IPS-NIHi11 (cell line): ENCODE data around the gene NHP2.

Experiments
- DNase-seq: peaks from one replicate; pipeline ENCODE4 v3.0.0; 2012; ENCODE audit warnings: mixed read lengths, low spot score

NHP2 gene

GRCh38 chr5:178114325-178115135 lies 39.2 kb downstream of the NHP2 start:
- DNase-seq = peak; percentile 46

- DNase-seq = peak; percentile 67
Observed at GRCh38 chr5:178113841-178114324, 39.8 kb downstream of the NHP2 start.

- DNase-seq = peak; percentile 95
Observed at GRCh38 chr5:178113141-178113787, 40.4 kb downstream of the NHP2 start, which contains the start of gene N4BP3. Gene N4BP3 (plus strand): TSS chr5:178113532. CDS start chr5:178119584, 6,052 bp downstream.

- DNase-seq = no peak
Observed at GRCh38 chr5:178112545-178112944, 41.1 kb downstream of the NHP2 start.

GRCh38 chr5:178111925-178112324 lies 41.8 kb downstream of the NHP2 start:
- DNase-seq = no peak

GRCh38 chr5:178110511-178110910 lies 43.2 kb downstream of the NHP2 start:
- DNase-seq = no peak

- DNase-seq = no peak
Observed at GRCh38 chr5:178108966-178109365, 44.7 kb downstream of the NHP2 start.

GRCh38 chr5:178108446-178108845 lies 45.2 kb downstream of the NHP2 start:
- no peak for DNase-seq

GRCh38 chr5:178107756-178108310 lies 45.9 kb downstream of the NHP2 start:
- DNase-seq = peak; percentile 51

GRCh38 chr5:178106556-178107239 lies 47.0 kb downstream of the NHP2 start:
- DNase-seq = no peak

GRCh38 chr5:178106086-178106485 lies 47.6 kb downstream of the NHP2 start:
- no peak for DNase-seq

- no peak for DNase-seq
Observed at GRCh38 chr5:178104492-178104891, 49.2 kb downstream of the NHP2 start.

GRCh38 chr5:178103612-178104011 lies 50.1 kb downstream of the NHP2 start:
- no peak for DNase-seq
